ENCODE results near the gene COL25A1.

COL25A1 gene

GRCh38 chr4:109275066-109275745, 27.3 kb downstream of the COL25A1 start:
- in situ Hi-C loops (cut with MboI; ENCODE audit: low sequenced_read_pairs, unreplicated experiment): loop anchor here (25.0 kb wide), 1 partner anchor 438 kb away; no protein-coding TSS in a partner anchor
- no peak for DNase-seq (ENCODE audit: low spot score)
- TF ChIP-seq CTCF (IDR thresholded peaks at IDR 0.05; ENCODE audit: borderline replicate concordance, control extremely low read depth, extremely low read depth, insufficient read depth, missing control alignments): no peak

DNA sequence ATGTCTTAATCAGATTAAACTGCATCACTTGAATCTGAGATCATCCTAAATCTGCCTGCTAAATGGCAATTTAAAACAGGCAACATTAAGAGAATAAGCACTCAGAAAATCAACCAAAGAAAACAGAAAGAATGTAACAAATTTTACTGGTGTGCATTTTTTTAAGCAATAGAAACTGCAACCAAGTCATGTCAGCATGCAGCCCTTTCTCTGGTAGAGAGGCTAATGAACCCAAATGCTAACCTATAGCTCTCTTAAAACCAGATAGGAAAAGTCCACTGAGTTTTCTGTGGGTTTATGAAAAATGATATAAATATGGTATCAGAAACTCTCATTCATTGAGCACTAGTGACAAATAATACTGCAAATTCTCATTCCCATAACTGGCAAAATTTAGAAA, 35.6 kb downstream of the COL25A1 start:
- no peak for DNase-seq (ENCODE audit: low spot score)
- TF ChIP-seq CTCF (IDR thresholded peaks at IDR 0.05; ENCODE audit: borderline replicate concordance, control extremely low read depth, extremely low read depth, insufficient read depth, missing control alignments): no peak
- in situ Hi-C loops (cut with MboI; ENCODE audit: low sequenced_read_pairs, unreplicated experiment): no loop called here

GRCh38 chr4:109266236-109266635, 36.2 kb downstream of the COL25A1 start:
- TF ChIP-seq CTCF (IDR thresholded peaks at IDR 0.05; ENCODE audit: borderline replicate concordance, control extremely low read depth, extremely low read depth, insufficient read depth, missing control alignments): no peak
- in situ Hi-C loops (cut with MboI; ENCODE audit: low sequenced_read_pairs, unreplicated experiment): no loop called here
- no peak for DNase-seq (ENCODE audit: low spot score)

GRCh38 chr4:109263721-109264120, 38.7 kb downstream of the COL25A1 start:
- no peak for DNase-seq (ENCODE audit: low spot score)
- in situ Hi-C loops (cut with MboI; ENCODE audit: low sequenced_read_pairs, unreplicated experiment): no loop called here
- no peak for TF ChIP-seq CTCF (IDR thresholded peaks at IDR 0.05; ENCODE audit: borderline replicate concordance, control extremely low read depth, extremely low read depth, insufficient read depth, missing control alignments)

DNA sequence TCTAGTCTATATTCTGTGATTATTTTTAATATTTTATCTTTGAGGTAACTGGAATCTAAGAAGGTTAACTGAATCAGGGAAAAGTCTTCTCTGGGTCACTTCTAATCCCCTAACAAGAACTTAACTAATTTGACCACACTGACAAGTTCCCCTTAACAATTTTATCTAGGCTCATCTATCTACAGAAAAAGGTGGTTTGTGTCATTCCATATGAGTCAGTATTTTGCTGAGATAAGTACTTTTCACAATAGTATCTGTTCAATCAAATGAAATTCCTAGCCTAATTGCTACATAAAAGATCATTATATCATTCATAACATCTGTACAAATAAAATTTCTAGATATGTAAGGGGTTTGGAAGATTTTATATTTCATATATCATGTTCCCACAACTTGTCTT, 45.6 kb downstream of the COL25A1 start:
- DNase-seq (ENCODE audit: low spot score): no peak
- in situ Hi-C loops (cut with MboI; ENCODE audit: low sequenced_read_pairs, unreplicated experiment): no loop called here
- TF ChIP-seq CTCF (IDR thresholded peaks at IDR 0.05; ENCODE audit: borderline replicate concordance, control extremely low read depth, extremely low read depth, insufficient read depth, missing control alignments): no peak

DNA sequence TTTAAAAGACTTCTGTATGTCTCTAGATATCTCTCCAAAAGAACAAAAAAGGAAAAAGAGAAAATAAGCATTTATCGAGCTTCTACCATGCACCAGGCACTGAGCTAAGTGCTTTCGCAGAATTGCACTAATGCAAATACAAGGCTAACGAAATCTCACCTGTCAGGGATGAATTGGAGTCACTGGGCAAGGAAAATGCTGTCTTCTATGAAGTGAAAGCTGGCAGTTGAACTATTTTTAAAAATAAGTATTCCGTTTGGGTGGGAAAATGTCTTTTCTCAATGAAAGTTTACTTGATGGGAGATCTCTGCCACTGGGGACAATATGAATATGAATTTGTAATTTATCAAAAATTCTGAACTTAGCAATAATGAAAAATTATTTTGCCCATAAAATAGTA, 47.6 kb downstream of the COL25A1 start:
- TF ChIP-seq CTCF (IDR thresholded peaks at IDR 0.05; ENCODE audit: borderline replicate concordance, control extremely low read depth, extremely low read depth, insufficient read depth, missing control alignments): no peak
- in situ Hi-C loops (cut with MboI; ENCODE audit: low sequenced_read_pairs, unreplicated experiment): no loop called here
- DNase-seq (ENCODE audit: low spot score): no peak

Measured in GM13976 (cell line).